Choroid plexus epithelial cell (primary cell): Measurements from ENCODE around the gene LARGE1.

ENCODE experiments used
- DNase-seq: peaks from one replicate; pipeline ENCODE4 v3.0.0-alpha.2; 2010; ENCODE audit warnings: low read depth
- H3K4me3 ChIP-seq: 2 replicates; pipeline ENCODE4 v1.5.1; 2011; ENCODE audit warnings: low read depth, mild to moderate bottlenecking, control low read depth, low read length, moderate library complexity
- TF ChIP-seq, protein P1 (sequence below): conservative IDR thresholded peaks from 2 replicates; pipeline ENCODE4 v1.5.1; 2011; ENCODE audit warnings: low read depth, mild to moderate bottlenecking, control low read depth, inconsistent platforms, low read length, moderate library complexity

The LARGE1 gene

DNA sequence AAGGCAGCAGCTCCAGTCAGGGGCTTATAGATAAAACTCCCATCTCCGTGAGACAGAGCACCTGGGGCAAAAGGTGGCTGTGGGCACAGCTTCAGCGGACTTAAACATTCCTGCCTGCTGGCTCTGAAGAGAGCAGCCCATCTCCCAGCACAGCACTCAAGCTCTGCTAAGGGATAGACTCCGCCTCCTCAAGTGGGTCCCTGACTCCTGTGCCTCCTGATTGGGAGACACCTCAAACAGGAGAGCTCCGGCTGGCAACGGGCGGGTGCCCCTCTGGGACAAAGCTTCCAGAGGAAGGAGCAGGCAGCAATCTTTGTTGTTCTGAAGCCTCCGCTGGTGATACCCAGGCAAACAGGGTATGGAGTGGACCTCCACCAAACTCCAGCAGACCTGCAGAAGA, 279.4 kb downstream of the LARGE1 start:
- DNase-seq, result no peak
- H3K4me3 ChIP-seq, result no peak overlapping the region
- TF ChIP-seq, protein P1, sequence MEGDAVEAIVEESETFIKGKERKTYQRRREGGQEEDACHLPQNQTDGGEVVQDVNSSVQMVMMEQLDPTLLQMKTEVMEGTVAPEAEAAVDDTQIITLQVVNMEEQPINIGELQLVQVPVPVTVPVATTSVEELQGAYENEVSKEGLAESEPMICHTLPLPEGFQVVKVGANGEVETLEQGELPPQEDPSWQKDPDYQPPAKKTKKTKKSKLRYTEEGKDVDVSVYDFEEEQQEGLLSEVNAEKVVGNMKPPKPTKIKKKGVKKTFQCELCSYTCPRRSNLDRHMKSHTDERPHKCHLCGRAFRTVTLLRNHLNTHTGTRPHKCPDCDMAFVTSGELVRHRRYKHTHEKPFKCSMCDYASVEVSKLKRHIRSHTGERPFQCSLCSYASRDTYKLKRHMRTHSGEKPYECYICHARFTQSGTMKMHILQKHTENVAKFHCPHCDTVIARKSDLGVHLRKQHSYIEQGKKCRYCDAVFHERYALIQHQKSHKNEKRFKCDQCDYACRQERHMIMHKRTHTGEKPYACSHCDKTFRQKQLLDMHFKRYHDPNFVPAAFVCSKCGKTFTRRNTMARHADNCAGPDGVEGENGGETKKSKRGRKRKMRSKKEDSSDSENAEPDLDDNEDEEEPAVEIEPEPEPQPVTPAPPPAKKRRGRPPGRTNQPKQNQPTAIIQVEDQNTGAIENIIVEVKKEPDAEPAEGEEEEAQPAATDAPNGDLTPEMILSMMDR, result no peak

DNA sequence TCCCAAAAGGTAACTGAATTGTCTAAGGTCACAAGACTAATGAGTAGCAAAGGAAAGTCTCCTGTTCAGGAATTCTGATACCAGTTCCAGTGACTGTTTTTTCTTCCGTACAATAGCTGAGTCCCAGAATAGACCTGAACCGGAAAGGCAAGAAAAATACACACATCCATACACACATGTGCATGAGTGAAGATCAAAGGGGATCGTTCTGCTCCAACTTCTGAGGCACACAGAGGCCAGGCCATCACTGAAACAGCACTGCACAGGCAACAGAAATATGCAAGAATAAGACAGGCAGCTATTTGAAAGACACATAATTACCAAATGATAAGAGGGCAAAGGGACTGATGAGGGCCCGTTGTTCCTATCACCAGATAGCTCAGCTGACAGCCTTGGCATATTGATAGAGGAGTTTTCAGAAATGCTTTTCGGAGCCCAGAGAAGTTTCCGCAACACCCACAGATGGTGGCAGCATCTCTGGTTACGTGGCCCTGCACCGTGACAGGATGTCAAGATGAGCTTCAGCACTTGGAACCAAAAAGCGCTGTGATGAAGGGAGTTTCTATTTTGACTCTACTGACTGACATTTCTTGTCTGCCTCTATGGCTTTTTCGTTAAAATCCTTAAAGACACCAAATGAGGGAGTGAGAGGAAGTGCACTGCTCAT, 280.6 kb downstream of the LARGE1 start:
- TF ChIP-seq, protein P1, result no peak
- no peak for DNase-seq
- no peak overlapping the region for H3K4me3 ChIP-seq

DNA sequence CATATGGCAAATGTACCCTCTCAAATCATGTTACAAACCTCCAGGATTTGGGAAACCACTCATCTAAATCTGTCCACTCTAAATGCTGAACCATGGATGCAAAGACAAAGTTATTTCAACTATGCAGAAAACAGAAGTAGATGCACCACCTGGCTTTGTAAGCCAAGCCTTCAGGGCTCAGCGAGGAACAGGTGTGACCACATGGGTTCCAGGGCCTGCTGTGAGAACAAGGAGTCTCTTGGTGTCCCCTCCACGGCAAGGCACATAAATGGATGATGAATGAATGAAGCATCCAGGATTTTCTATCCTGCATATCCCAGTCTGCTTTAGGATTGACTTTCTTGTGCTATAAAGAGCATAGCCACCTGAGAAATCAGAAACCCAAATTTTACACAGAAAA, 284.5 kb downstream of the LARGE1 start:
- H3K4me3 ChIP-seq, result no peak overlapping the region
- DNase-seq, result no peak
- TF ChIP-seq, protein P1, result no peak

DNA sequence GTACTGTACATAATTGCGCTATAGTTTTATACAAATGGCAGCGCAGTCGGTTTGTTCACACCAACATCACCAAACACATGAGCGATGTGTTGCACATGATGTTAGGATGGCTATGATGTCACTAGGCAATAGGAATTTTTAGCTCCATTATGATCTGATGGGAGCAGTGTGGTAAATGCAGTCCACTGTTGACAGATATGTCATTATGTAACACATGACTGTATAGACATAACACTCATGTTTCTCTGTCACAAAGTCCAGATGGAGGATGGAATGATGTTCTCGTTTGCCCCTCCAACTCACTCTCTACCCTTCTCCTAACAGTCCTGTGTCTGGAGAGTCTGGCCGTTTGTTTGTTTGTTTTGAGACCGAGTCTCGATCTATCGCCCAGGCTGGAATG, 288.5 kb downstream of the LARGE1 start:
- DNase-seq, result no peak
- TF ChIP-seq, protein P1, result no peak
- H3K4me3 ChIP-seq, result no peak overlapping the region

DNA sequence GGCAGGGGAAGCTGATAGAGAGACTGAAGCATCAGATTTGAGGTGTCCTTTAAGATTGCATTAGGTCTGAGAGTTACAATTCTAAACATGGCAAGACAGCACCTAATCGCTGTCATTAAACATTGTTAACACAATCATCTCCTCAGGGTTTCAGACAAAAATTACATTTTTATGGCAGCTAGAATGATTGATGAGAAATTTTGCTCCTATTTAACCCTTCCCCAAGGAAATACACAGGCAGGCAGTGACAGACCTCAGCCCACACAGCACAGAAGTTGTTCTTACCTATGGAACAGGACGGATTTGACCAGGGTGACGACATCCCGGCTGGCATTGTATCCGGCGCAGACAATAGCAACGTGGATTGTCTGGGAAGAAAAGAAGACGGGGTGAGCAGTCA, 294.3 kb downstream of the LARGE1 start:
- H3K4me3 ChIP-seq, result no peak overlapping the region
- TF ChIP-seq, protein P1, result no peak
- no peak for DNase-seq

DNA sequence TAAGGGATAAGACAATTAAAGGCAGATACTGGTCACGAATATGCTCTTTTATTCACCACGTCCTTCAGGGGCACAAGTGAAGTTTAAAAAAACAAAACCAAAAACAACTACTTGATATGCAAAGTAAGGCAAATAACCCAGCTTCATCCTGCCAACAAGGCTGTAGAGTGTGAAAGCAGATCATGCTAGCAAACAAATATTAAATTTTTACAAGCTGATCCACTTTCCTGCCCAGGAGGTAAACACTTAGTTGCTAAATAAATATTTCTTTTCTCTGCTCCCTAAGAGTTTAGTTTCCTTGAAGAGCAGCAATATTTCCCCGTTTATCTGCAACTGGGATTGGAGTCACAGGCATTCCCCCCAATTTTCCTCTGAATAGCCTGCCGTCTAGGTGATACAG, 300.2 kb downstream of the LARGE1 start:
- TF ChIP-seq, protein P1, result no peak
- no peak for DNase-seq

DNA sequence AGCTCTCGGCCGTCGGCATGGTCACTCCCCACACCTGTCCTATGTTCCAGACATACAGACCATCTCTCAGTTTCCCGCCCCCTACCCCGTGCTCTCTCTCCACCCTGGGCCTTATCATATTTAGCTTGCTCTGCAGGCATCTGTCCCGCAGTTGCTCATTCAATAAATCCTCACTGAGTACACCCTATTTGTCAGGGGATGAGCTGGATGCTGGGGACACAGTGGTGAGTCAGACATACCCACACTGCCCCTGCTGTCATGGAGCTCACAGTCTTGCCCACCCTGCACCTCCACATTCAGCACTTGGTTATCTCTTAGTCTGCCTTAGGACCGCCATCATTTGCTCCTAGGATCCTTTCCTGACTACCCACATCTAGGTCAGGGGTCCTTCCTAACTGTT, 313.8 kb downstream of the LARGE1 start:
- TF ChIP-seq, protein P1, result no peak
- DNase-seq, result no peak
- H3K4me3 ChIP-seq, result no peak overlapping the region

More for the DNA sequence above, 300.2 kb downstream of the LARGE1 start:
- no peak overlapping the region for H3K4me3 ChIP-seq
